Amniotic stem cell (primary cell): ENCODE data around the gene IL22.

ENCODE experiments used
- DNase-seq: peaks from one replicate; lab custom pipeline; 2025; lab: John Stamatoyannopoulos, UW

IL22 gene

DNA sequence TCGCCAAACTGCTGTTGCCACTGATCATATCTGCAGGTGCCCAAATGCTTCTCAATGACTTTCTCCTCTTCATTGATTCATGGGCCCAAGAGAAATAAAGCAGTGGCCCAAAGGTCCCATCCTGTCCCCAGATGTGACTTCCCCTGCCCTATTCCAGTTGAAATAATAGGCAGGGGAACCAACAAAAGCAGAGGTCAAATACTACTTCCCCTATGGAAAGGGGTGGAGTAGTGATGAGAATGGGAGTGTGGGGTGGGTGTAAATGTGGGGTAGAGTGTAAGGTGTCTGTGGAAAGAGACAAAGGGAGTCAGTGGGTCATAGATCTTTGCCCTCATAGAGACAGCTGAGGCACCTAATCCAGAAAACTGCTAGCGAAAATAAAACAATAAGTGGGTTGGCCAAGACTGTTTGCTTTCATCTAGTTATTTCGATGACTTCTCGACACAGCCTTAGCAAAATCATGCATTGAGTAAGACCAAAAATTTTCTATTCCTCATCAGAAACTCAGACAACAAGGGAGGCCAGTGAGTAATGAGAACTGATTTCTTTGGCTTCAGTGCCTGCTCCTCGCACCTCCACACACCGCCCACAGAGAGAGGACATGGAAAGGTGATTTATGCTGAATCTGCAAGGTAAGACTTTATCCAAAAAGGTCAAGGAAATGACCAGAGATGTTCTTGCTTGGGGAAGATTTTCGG, 10.9 kb upstream of the IL22 start:
- DNase-seq: no peak

DNA sequence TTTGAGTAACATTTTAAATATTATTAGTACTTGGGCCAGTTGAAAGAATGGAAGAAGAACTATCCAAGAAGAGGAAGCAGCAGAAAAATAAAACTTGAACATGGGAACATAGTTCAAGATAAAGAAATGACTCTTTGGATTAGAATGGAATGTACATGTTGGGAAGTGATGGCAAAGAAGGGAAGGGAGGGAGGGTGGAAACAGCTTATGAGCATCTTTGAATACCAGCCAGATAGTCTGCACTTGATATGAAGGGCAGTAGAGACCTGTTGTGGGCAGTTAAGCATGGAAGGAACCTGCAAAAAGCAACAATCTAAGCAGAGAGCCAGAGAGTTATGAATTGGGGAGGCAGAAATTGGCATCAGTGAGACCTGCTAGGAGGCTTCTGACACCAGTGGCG, 10.0 kb upstream of the IL22 start:
- no peak for DNase-seq

DNA sequence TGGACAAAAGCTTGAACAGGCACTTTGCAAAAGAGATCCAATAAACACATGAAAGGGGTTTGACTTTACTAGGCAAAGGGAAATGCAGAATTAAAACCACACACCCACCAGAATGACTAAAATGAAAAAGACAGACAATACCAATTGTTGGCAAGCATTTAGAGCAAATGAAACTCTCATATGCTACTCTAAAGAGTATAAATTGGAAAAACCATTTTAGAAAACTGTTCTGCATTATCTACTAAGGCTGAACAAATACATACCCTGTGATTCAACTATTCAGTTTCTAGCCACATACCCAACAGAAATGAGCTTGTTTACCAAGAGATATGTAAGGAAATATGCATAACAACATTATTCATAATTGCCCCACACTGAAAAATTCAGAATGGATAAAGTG, 8.5 kb upstream of the IL22 start:
- DNase-seq: no peak

DNA sequence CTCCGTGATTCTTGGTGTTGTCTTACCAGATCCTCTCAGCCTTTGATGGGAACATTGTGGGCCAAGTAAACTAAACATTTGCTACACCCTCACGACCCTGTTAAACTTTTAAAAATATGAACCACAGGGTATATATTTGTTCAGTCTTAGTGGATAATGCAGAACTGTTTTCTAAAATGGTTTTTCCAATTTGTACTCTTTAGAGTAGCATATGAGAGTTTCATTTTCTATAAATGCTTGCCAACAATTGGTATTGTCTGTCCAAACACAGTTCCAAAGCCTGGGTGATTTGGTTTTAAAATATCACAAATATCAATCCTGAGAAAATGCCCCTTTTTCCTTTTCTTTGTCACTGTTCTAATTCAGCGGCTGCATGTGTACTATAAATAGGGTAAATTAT, 6.7 kb upstream of the IL22 start:
- no peak for DNase-seq

DNA sequence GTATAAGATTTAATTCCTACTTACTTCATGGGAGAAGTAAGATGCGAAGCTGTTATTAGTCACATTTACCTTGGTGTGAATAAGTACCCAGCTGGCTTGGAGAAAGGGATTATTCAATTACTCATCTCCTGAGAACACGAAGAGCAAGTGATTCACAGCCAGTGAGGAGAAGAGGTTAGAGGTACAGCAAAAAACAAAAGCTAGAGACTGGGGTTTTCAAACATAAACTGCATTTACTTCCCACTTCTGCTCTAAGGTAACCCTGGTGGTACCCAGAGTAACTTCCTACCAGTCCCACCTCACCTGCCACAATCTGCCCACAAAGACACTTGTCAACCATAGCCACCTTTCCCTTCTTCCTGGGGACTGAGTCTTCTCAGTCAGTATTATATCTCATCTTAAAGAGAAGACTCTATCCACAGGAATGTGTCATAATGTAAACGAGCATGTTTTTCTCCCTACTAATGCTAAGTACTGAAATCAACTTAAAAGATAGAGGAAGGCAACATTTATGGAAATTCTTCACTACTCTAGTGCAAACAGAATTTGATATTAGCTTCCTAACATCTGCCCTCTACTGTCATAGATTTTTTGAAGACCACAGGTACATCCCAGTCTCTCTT, 6.0 kb upstream of the IL22 start:
- no peak for DNase-seq

DNA sequence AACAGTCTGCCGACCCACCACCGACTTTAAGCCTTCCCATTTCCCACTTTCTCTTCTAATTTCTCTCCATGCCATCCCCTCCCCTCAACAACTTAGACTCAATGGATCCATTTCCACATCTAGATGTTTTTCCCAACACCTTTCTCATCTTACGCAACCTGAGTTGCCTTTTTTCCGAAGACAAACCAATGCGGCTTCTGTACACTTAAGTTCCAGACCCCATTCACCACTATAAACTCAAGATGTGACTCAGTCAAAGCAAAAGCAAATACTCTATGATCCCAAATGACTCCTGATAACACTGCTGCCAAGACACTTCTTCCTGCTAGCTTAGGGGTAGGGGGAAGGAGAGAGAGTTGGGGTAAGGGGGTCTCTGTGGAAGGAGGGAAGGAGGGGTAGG, 1.3 kb downstream of the IL22 start:
- DNase-seq: no peak

DNA sequence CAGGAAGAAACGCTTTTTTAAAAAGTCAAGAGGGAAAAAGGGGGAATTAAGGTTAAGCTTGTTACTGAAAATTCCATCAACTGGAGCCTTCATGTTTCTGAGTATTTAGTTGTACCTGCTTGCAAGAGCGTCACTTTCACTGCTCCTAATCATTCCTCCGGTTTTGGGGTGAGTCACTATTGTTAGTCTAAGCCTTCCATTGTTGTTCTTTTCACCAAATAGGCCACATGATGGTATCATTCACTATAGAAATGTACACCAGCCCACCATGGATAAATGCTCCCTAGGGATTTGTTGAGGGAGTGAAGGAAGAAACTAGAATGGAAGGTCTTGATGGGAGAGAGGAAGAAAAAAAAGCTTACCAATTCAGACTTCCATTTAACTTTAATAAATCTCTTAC, 3.0 kb downstream of the IL22 start:
- no peak for DNase-seq

DNA sequence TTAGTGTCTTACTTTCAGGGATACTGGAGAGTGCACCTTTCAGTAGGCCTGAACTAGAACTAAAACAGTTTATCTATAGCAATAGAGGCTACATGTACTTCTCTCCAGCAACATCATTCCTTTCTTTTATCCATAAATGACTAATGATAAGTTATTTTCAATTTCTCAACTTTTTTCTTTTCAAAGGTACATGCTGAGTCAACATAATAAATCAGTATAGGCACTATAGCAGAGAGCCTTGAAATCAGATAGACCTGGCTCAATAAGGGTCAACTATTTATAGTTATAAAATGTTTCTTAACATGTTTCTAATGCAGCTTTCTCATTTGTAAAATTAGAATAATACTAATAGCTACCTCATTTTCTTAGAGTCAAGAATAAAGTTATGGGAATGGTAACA, 5.6 kb downstream of the IL22 start:
- DNase-seq: no peak

DNA sequence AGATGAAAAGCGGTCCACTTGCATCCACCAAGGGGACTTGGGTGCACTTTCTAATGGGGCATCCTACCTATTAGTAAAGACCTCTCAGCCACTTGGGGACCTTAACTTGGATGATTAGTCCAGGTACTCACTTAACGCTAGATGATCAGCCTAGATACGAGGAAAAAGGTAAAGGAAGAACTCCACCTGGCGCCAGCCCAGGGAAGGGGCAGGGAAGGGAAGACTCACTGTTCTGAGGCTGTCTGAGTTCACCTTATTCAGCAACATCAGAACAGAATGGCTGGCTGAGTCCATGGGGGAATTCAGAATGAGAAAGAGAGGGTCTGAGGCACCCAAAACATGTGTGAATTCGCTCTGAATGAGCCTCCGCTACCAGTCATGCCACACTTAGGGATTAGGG, 7.1 kb downstream of the IL22 start:
- DNase-seq: no peak

DNA sequence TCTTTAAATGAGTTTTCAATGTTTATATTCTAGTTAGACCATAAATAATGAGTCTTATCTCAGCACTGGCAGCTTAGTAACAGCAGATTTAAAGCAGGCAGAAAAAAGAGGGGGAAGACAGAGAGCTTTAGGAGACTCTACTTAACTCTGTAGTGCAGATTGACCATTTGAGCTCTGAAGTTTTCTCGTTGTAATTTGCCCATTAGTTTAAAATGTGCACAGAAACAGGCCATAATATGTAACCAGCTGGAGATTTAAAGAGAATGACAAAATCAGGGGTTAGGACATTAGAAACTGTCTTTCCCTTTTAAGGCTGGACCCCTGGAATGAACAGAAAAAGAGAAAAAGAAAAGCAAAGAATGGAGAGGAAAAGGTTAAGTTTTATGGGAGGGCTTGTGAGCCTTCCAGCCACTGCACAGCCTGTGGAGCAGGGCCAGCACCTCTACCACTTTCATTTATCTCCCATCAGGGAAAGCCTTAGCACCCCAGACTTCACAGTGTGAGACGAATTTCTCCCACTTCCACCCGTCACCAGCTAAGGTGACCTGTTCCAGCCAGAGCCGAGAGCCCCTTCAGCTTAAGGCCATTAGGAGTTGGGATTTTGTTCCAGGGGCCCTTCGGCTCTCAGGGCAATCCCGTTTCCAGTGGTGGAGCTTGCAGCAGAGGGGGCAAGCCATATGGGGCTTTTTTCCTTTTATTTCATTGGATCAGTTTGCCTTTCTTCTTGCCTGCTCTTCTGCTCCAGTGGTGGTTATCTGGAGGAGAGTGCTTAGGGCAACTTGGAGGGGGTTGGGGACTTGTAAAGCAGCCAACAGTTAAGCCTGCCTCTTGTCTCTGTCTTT, 8.0 kb downstream of the IL22 start:
- no peak for DNase-seq

DNA sequence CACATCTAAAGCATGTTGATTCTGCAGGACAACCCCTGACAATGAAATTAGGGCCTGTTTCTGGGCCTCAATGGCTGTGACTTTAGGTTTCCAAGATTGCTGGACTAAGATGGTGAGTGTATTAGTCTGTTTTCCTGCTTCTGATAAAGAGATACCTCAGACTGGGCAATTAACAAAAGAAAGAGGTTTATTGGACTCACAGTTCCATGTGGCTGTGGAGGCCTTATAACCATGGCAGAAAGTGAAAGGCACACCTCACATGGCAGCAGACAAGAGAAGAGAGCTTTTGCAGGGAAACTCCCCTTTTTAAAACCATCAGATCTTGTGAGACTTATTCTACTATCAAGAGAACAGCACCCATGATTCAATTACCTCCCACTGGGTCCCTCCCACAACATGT, 10.6 kb downstream of the IL22 start:
- no peak for DNase-seq

DNA sequence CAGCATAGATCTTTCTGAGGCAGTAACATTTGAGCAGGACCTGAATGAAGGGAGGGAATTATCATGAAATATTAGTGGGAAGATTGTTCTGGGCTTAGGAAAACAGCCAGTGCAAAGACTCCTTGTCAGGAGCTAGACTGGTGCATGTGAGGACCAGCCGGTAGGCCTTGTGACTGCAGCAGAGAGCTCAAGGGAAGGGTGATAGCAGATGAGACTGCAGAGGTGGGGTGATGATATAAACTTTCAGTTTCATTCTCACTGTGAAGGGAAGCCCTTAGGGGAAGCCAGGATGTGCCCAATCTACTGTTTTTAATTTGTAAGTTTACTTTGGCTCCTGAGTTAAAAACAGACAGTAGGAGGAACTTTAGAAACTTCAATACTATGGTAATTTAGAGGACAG, 12.4 kb downstream of the IL22 start:
- no peak for DNase-seq

DNA sequence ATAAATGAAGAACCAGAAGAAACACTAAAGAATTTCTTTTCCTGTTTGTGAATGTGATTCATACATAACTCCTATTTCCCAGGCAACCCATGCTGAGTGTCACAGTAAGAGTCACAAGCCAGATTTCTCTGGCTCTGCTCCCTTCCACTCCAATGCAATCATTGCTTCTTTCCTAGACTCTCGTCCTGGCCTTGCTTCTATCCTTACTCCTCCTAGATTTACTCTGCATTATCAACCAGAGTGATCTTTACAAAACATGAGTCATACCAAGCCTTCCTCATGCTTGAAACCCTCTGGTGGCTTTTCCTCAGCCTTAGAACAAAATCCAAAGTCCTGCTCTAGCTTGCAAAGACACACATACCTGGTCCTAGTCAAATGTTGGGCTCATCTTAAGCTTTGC, 13.3 kb downstream of the IL22 start:
- peak; percentile 73 for DNase-seq

DNA sequence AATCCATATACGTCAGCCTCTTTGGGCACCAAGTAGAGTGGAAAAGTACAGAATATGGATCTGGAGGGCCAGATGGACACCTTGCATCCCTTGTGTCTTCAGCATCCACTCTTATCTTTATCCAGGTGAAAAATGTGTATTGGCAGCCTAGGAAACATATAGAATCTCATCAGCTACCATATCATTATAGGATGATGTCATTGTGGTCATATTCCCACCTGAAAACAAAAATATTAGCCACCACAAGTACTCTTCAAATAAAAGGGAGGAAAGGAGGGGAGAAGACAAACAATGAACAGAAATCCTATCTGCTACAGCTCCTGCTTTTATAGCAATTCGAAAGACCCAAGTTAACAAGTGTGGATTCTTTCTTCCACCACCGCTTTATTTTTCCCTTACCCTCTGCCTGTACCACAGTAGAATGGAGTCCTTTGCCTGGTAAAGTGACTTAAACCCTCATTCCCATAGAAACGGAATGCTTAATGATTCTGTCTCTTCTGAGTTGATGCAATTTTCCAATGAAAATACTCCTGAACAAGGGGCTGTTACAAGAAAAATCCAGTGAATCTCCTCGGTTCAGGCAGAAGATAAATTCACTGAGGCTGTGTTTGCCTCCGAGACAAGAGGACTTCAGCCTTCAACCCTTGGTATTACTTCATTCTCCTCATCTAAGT, 14.0 kb downstream of the IL22 start:
- DNase-seq: no peak

DNA sequence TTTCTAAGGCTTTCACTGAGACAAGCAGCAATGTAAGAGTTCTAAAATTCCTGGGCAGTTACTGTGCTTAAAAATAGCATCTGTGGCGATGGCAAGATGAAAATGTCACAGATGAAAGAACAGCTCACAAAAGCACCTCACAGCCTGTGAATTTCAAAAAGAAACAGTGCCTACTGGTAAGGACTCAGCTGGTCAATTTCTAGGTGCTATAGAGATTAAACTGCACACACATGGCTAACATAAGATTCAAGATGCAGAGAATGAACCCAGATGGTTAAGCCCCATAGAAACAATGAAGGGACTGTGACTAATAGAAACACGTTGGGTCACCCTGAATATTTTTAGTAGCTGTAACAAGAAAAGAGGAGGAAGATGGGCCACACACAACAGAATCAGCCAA, 15.8 kb downstream of the IL22 start:
- DNase-seq: no peak

DNA sequence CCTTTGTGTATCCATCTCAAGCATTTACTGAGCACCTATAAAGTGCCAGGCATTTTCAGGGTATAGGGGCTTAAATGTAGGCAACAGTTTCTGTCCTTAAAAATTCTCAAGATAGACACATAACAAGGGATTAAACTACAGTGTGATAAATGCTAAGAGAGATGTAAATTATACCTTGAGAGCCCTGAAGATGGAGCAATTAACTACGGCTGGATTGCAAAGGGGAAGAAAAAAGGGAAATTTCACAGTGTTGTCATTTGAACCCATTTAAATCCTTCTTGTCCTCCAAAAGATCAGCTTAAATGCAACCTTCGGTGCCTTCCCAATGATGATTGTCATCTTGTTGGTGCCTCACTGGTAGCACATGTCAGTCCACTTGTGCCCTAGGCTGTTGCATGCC, 16.3 kb downstream of the IL22 start:
- no peak for DNase-seq

DNA sequence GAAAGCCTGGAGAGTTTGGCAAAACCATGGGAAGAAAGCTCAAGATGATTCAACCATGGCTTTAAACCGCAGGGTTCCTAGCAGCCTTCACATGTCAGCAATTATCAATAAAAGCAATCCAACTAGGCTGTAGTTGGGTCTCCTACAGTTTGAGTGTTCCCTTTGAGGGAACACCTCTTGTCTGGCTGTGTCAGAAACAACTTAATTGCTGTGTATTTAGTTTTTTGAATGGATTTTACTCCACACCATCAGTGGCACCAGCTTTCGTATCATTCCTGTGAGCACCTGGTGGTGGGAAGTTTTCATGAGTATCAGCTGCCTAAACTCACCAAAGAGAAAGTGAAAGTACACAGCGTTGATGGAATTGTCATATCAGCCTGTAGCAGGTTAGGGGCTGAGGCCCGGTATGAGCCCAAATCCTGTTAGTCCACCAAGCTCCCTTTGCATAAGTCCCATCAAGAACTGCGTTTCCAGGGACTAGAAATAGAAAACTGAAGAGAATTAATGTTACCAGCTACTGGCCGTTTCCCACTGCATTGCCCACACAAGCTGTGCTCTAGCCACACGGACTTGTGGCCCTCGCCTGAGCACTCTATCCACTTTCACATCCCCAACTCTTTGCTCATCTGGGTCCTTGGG, 16.9 kb downstream of the IL22 start:
- DNase-seq: no peak

DNA sequence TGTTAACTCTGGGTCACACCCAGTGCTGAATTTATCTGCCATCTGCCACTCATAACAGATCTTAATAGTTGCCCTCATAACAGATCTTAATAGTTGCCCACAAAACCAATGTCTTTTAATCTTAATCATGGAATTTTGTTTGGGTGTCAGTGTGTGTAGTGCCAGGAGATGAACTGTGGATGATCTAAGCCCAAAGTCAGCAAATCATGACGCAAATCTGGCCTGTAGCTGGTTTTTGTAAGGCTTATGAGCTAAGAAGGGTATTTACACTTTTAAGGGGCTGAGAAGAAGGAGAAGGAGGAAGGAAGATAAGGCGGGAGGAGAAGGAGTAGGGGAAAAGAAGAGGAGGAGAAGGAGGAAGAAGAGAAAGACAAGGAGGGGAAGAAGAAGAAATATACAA, 17.8 kb downstream of the IL22 start:
- no peak for DNase-seq

DNA sequence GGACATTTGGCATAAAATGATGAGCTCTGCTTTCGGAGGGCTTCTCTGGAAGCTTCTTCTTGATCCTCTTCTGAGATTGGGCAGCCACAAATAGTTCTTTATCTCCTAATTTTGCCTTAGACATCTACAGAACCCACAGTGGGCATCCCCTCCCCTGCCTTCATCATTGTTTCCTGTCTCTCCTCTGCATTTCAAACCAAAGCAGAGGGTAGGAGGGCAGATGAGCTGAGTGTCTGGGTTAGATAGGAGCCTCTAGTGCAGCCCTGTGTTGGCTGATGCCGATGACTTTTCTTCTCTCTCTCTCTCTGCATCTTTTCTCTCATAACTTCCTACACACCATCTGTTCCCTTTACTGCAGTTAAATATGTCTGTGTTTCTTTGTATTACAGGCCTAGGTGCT, 19.3 kb downstream of the IL22 start:
- no peak for DNase-seq

DNA sequence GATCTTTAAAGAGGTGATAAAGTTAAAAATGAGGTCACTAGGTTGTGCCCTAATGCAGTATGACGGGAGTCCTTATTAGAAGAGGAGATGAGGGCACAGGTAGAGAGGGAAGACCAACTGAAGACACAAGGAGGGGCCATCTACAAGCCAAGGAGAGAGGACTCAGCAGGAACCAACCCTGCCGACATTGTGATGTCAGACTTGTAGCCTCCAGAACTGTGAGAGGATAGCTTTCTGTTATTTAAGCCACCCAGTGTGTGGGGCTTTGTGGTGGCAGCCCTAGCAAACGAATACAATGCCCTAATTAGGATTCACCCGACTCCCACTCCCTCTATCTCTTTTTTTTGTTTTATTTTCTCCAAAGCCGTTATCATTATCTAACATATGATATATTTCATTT, 19.9 kb downstream of the IL22 start:
- DNase-seq: no peak

DNA sequence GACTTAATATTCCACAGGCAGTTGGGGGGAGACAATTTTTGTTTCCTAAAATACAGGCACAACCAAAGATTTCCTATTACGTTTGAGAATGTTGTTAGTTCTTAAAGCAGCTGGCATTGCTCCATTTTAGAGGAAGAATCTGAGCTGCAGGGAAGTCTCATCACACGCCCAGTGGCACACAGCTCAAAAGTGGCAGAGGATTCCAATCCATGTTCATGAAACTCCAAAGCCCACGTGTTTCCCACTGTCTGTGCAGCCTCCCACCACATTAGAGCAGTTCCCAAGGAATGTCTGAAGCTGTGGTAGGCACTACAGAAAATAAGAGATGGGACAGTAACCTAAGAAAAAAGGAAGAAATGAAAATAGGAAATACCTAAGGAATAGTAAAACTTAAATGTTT, 21.7 kb downstream of the IL22 start:
- DNase-seq: no peak

DNA sequence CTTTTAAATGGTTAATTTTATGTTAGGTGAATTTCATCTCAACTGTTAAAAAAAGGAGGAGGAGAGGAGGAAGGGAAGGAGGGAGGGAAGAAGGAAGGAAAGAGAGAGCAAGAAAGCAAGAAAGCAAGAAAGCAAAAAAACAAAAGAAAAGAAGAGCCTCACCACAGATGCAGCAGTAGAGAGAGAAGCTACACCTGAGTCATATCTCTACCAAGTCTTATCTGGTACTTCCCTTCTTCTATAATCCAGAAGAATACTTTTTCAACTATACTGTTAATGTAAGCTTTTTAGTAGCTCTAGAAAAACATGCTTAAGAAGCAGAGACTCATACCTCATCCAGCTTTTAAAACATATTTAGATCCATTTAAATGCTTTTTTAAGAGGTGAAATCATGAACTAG, 22.2 kb downstream of the IL22 start:
- no peak for DNase-seq
